Esophagus squamous epithelium (tissue), 4 donors: ENCODE data around the gene CCDC8.

Experiments used
- CTCF ChIP-seq, 6 experiments: fragments of 450-650 bp in 4 of 6; fragments of 200-600 bp in 2 of 6; sonication (generic) in 2 of 6; IDR thresholded peaks; one replicate each; pipeline ENCODE4 v1.5.1; 2016 to 2019; ENCODE audit warnings: antibody characterized with exemption in 6 of 6, mild to moderate bottlenecking in 4 of 6, moderate library complexity in 4 of 6
- POLR2A ChIP-seq, 4 donors: fragments of 450-650 bp; IDR thresholded peaks; one replicate each; pipeline ENCODE4 v1.6.1; 2017; ENCODE audit warnings: antibody characterized with exemption in 4 of 4, mild to moderate bottlenecking in 4 of 4, moderate library complexity in 3 of 4

- TF ChIP-seq CTCF (IDR thresholded peaks at IDR 0.05) (no peak), POLR2A (IDR thresholded peaks at IDR 0.05) (no peak)
Measured at GRCh38 chr19:46447824-46448223, 34.5 kb upstream of the CCDC8 start.
